Pancreas (tissue), 10 donors: ENCODE data around the gene APOA4. TPM values are rescaled to one million over a fixed set of nuclear protein-coding genes. Genes with fewer than 3 reads are reported as not detected.
A peak's percentile ranks its signal among the peaks of the same experiment; 100 is the strongest.

Experiments
- ATAC-seq, 4 donors: fragments of 200-7000 bp; cut with Tn5 transposase; one replicate each; pipeline versions ENCODE4 v1.8.0 to v1.9.1; 2020; ENCODE audit warnings: mild to moderate bottlenecking in 4 of 4, moderate library complexity in 4 of 4
- DNase-seq, 6 donors: peaks; one replicate each; pipeline ENCODE4 v3.0.0-alpha.2; 2020
- FAIRE-seq: peaks from 2 replicates; lab custom pipeline; 2012; peaks lifted over from hg19 to GRCh38; lab: Jason Lieb, UNC
- H3K27ac ChIP-seq, 4 donors: fragments of 200-600 bp; sonication (generic); 1 replicate in 3 of 4; 2 replicates in 1 of 4; pipeline versions ENCODE4 v1.5.0 to v1.8.0; 2020
- H3K27me3 ChIP-seq, 4 donors: fragments of 200-600 bp; one replicate each; pipeline ENCODE4 v1.8.0; 2021
- H3K36me3 ChIP-seq, 3 donors: fragments of 200-600 bp; sonication (generic) in 1 of 3; one replicate each; pipeline versions ENCODE4 v1.5.0 to v1.8.0; 2020 to 2021
- H3K4me1 ChIP-seq, 3 donors: fragments of 200-600 bp; one replicate each; pipeline ENCODE4 v1.8.0; 2021
- H3K4me3 ChIP-seq, 4 donors: fragments of 200-600 bp; sonication (generic) in 2 of 4; one replicate each; pipeline versions ENCODE4 v1.5.0 to v1.8.0; 2020 to 2021
- H3K9me3 ChIP-seq, 4 donors: fragments of 200-600 bp; one replicate each; pipeline ENCODE4 v1.8.0; 2021
- CTCF ChIP-seq, 4 donors: fragments of 200-600 bp; sonication (generic) in 3 of 4; IDR thresholded peaks; one replicate each; pipeline versions ENCODE4 v1.5.0 to v1.8.0; 2021; ENCODE audit warnings: antibody characterized with exemption in 4 of 4
- WGBS, 2 donors: extraction: QIAGEN DNeasy Blood & Tissue Kit; methylation state at CpG; one replicate each; pipeline ENCODE4 v1.1.7; 2013; 5-methylcytosine and 5-hydroxymethylcytosine counted together
- intact Hi-C, 3 donors: fragments of 100-400 bp; cut with DNase I; formaldehyde crosslinking; loops; one replicate each; pipeline versions ENCODE4 v1.11.1 to v1.14.2; 2022
- polyA plus RNA-seq, 2 donors: library from polyadenylated mRNA; stranded (reverse); fragments of 200-250 nt; gene quantifications; one replicate each; pipeline ENCODE4 v1.2.3, GENCODE V29; 2013
- total RNA-seq, 6 donors: library from RNA; stranded (reverse); fragmentation: NEBNext Ultra II Directional in 4 of 6; extraction: Animal tissue kit (Norgen Biotek cat#: 25700) in 4 of 6; gene quantifications; one replicate each; pipeline versions ENCODE4 v1.2.1 to v1.2.4, GENCODE V29; 2021 to 2023
- donor health status: healthy with polysubstance abuse.
- donor health status: DM: no; HTN: no; CAD: no; lungs with moderate emphysema.
- donor health status: DM: no; HTN: no; CAD: no.
- donor health status: control.
- donor health status: control.
- donor health status: Bipolar disorder and iron deficiency.
- donor health status: DM: yes; HTN: yes; CAD: no.
- donor health status: DM: no; HTN: no; CAD: no.
- donor health status: DM: no; HTN: no; CAD: no.
- donor health status: DM: yes; HTN: yes; CAD: no.

APOA4 gene
- total and polyA plus RNA-seq, 8 donors = 0.33 TPM; not detected in 7

DNA sequence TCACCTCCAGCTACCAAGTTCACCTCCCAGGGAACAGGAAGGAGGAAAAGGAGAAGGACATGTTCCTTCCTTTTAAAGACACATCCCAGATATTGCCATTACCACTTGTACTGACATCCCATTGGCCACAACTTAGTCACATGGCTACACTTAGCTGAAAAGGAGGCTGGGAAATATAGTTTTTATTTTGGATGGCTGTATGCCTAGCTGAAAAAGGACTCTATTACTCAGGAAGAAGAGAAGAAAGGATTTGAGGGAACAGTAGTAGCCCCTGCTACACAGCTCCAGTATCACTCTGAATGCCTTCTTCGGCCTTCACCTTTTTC is 29.4 kb downstream of the APOA4 start:
- FAIRE-seq (no peak), DNase-seq (no peak), ATAC-seq (peak in 3 of 4 donors; percentile 17 to 60 (median 59))
- WGBS, 2 donors = 92 to 97% methylated on average over 1 of the region's 1 CpG
- intact Hi-C loops = loop anchor here in 1 of 3 donors (5.0 to 10.0 kb wide), 2 partner anchors 39 to 311 kb away; no protein-coding TSS in a partner anchor
- no peaks in the 10 kb centered on the region for H3K9me3 ChIP-seq
- peaks cover 19 to 20% (median 19%) of the 10 kb centered on the region in 3 donors for H3K4me1 ChIP-seq
- TF ChIP-seq CTCF (IDR thresholded peaks at IDR 0.05) = no peak
- no peaks in the 10 kb centered on the region for H3K27me3 ChIP-seq
- no peaks in the 10 kb centered on the region for H3K36me3 ChIP-seq
- H3K27ac ChIP-seq = no peak overlapping the region
- H3K4me3 ChIP-seq = no peak overlapping the region

- TF ChIP-seq CTCF (IDR thresholded peaks at IDR 0.05) = no peak
- no peak for FAIRE-seq
- Histone ChIP-seq H3K27me3 (no peaks in the 10 kb centered on the region), H3K9me3 (no peaks in the 10 kb centered on the region), H3K4me3 (no peak overlapping the region), H3K36me3 (no peaks in the 10 kb centered on the region), H3K4me1 (peaks cover 18 to 22% (median 19%) of the 10 kb centered on the region in 3 donors), H3K27ac (no peak overlapping the region)
- intact Hi-C loops = loop anchor here in 1 of 3 donors (5.0 to 10.0 kb wide), 2 partner anchors 39 to 312 kb away; no protein-coding TSS in a partner anchor
- no peak for ATAC-seq
- WGBS, 2 donors = 65 to 72% methylated on average over 8 of the region's 8 CpGs
- no peak for DNase-seq
Observed at GRCh38 chr11:116792869-116793771, 30.0 kb downstream of the APOA4 start.

DNA sequence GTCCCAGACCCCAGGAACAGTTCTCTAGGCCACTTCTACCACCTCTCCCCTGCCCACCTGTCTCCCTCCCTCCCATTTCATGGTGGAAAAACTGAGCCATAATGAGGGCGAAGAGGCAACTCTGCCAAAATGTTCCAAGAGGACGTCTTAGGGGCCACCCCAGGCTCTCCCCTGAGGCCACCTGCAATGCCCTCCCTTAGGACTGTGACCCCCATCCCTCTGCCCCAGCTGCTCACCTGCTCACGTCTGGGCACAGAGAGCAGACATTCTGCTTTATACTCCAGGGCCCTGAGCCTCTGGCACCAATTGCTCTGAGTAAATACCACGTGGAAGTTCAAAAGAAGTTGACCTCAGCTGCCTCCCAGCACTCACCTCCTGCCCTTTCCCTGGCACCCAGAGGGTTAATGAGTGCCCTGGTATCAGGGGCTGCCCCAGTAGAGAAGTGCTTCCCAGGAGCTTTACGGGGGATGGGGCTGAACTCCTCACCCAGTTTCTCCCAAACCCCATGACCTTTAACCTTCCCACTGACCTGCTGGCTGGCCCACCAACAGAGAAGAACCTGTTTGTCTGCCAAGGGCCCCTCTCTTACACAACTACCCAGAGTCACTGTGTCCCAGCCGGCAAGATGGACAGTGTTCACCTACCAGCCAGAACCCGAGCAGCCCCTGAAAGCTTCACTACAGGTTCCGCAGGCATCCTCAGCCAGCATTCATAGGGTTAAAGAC is 30.8 kb downstream of the APOA4 start:
- 65 to 67% methylated on average over 8 of the region's 8 CpGs for WGBS, 2 donors
- intact Hi-C loops = loop anchor here in 1 of 3 donors (5.0 to 10.0 kb wide), 2 partner anchors 40 to 312 kb away; no protein-coding TSS in a partner anchor
- ATAC-seq = peak in 1 of 4 donors; percentile 12
- Histone ChIP-seq H3K27ac (no peak overlapping the region), H3K4me1 (peaks cover 11 to 16% (median 14%) of the 10 kb centered on the region in 3 donors), H3K4me3 (no peak overlapping the region), H3K9me3 (no peaks in the 10 kb centered on the region), H3K36me3 (no peaks in the 10 kb centered on the region), H3K27me3 (no peaks in the 10 kb centered on the region)
- no peak for TF ChIP-seq CTCF (IDR thresholded peaks at IDR 0.05)
- DNase-seq = peak in 1 of 6 donors; percentile 37
- FAIRE-seq = no peak

- Histone ChIP-seq H3K4me1 (peaks cover 13 to 21% (median 14%) of the 10 kb centered on the region in 3 donors), H3K36me3 (no peaks in the 10 kb centered on the region), H3K9me3 (no peaks in the 10 kb centered on the region), H3K27me3 (no peaks in the 10 kb centered on the region), H3K4me3 (no peak within 1 kb of the TSS), H3K27ac (no peak within 1 kb of the TSS)
- WGBS, 2 donors = 90 to 98% methylated on average over 7 of the region's 7 CpGs
- intact Hi-C loops = loop anchor here in 1 of 3 donors (5.0 to 10.0 kb wide), 2 partner anchors 41 to 313 kb away; no protein-coding TSS in a partner anchor
- no peak for DNase-seq
- TF ChIP-seq CTCF (IDR thresholded peaks at IDR 0.05) = no peak
- FAIRE-seq = no peak
- no peak for ATAC-seq
Observed at GRCh38 chr11:116791813-116792143, 31.3 kb downstream of the APOA4 start, which contains the start of gene APOA5. Gene APOA5 (minus strand): TSS chr11:116791879. CDS start chr11:116791860, 19 bp downstream.
